GM19463 (cell line): ENCODE data around the gene UBR1.
"Not testable (repeated sequence)": the region's sequence is repeated elsewhere in the genome, so short reads cannot be mapped to it uniquely, and the experiment has no call there.

ENCODE experiments used
- ATAC-seq: cut with Tn5 transposase; IDR thresholded peaks from one replicate; pipeline ENCODE4 v1.9.1; 2021; ENCODE audit warnings: mild to moderate bottlenecking, moderate library complexity; ENCODE audit not compliant: unreplicated experiment

UBR1 gene

DNA sequence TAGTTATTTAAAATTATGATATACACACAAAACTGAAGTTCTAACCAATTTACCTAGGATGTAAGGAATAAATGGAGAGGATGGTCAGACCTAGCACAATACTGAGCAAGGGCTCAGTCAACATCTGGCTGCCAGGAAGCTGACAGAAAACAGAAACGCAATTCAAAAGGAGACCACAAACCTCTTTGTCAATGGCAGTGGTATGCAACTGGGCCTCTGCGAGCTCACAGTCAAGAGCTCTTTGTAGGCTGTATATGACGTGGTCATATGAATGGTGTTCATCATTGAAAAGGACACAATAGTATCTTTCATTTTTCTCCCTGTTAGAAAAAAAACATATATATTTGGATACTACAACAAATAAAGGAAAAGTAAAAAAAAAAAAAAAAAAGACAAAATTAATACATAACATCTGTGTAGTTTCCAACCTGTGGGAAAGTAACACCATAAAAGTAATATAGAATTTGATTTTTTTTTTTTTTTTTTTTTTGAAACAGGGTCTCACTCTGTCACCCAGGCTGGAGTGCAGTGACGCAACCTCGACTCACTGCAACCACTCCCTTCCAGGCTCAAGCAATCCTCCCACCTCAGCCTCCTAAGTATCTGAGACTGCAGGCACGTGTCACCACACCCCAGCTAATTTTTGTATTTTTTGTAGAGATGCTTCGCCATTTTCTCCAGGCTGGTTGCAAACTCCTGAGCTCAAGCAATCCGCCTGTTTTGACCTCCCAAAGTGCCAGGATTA, 37.9 kb downstream of the UBR1 start:
- no peak for ATAC-seq

DNA sequence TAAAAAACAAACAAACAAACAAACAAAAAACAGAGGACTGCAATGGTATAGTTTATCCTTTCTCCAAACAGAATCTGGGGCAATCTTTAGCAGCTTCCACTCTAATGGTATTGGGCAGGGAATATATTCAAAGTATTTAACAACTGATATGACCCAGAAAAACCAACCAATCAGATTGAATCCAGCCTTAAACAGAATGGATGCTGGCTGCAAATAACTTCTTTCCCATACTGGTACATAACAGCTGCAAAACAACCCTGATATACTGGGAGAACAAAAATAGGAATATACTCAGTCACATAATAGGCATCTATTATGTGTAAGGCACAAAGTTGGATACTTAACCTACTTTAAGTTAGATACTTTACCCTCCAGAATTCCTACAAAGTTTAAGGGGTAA, 49.1 kb downstream of the UBR1 start:
- no peak for ATAC-seq

DNA sequence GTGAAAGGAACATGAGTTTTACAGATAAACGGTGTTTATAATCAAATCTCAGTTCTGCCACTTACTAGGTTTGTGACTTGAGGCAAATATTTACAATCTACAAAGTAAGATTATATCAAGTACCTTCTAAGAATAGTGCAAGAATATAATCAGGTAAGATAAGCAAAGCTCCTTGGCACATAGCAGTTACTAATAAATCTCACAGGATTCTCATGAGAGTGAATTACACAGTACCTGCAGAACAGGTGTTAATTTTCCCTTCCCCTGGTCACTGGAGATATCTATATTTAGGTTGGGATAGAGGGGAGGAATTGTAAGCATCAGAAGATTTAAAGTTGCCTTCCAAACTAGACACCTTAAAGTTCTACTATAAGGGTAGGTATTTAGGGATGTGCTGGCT, 53.0 kb downstream of the UBR1 start:
- no peak for ATAC-seq

DNA sequence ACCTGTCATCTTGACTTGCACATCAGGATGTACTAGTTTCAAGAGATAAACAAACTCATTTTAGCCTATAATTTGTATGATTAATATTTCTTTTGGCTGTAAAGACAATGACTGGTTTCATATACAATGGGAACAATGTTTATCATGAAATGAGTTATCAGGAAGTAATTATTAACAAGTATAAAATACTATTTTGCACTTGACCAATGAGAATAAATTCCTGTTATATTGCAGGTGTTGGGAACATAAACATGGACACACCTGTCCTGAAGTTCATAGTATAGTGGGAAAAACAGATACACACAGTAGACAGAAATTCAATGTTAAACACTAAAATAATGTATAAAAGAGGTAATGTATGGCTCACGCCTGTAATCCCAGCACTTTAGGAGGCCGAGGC, 56.9 kb downstream of the UBR1 start:
- ATAC-seq: no peak

DNA sequence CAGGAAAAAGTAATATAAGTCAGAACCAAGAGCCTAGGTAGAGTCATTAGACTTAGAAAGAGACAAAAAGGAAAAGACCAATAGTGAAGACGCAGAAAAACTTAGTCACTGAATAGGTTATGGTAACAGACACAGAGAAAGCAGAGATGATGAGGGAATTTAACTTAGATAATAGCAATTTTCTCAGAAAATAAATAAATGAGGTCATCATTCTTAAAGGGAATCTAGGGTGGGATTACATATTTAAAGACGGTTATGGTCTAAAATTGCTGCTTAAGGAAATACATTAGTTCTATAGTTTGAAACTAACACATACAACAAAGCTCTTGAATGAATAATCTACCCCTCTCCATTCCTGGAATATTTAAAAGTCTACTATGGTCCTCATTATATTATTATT, 59.4 kb downstream of the UBR1 start:
- no peak for ATAC-seq

DNA sequence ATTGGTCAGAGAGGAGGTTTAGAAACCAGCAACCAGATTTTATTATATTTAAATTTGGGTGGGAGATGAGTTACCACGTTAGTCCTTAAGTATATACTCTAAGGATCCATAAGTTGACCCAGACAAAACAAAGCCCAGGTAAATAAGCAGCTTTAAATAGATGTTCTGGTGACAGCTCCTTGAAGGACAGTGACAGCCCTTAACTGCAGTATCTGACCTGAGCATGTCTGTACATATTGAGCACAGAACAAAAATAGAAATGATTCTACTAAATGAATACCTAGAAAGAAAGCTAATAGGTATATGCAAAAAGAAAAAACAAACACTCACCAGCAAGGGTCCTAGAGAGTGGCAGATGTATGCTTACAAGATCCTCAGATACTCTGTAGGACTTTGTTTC, 63.0 kb downstream of the UBR1 start:
- ATAC-seq: no peak

DNA sequence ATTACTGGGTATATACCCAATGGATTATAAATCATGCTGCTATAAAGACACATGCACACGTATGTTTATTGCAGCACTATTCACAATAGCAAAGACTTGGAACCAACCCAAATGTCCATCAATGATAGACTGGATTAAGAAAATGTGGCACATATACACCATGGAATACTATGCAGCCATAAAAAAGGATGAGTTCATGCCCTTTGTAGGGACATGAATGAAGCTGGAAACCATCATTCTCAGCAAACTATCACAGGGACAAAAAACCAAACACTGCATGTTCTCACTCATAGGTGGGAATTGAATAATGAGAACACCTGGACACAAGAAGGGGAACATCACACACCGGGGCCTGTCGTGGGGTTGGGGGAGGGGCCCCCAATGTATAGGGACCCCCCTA, 64.8 kb downstream of the UBR1 start:
- ATAC-seq: not testable (repeated sequence)

DNA sequence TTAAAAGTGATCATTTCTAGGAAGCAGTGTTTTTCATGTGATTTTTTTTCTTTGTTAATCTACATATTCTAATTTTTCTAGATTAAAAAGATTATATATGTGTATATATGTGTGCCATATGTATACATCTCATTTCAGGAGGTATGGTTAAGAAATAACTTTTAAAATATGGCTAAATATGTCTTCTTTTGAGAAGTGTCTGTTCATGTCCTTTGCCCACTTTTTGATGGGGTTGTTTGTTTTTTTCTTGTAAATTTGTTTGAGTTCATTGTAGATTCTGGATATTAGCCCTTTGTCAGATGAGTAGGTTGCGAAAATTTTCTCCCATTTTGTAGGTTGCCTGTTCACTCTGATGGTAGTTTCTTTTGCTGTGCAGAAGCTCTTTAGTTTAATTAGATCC, 70.6 kb downstream of the UBR1 start:
- ATAC-seq: not testable (repeated sequence)

DNA sequence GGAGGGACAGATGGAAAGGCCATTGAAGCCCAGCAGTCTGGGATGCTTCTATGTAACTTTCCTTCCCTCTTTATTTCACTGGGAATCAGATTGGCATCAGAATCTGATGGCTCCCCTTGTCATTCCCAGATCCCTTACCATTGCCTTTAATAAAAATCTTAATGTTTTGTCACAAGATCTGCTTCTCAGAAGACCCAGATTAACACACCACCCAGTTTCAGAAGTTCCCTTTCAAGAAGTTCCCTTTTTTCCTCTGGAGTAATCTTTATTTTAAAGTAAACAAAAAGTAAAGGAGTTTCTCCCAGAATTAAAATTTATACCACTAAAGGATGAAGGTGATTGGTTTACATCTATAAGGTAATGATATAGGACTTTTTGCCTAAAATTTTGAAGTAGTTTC, 76.4 kb downstream of the UBR1 start:
- ATAC-seq: no peak

DNA sequence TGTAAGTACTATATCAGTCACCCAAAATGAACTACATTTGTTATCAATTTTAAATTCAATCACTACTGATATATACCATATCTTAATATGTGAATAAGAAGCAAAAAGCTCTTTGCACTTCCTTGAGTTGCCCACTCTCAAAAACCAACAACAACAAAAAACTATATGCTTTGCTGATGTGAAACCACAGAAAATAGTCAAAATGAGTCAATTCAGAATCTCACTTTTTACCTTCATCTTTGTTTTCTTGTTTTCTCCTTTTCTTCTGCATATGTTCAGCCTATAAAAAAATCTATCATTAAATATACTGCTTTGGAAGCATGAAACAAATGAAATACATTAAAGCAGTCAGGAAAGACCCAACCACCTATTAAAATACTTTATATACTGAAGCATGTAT, 80.7 kb downstream of the UBR1 start:
- no peak for ATAC-seq

DNA sequence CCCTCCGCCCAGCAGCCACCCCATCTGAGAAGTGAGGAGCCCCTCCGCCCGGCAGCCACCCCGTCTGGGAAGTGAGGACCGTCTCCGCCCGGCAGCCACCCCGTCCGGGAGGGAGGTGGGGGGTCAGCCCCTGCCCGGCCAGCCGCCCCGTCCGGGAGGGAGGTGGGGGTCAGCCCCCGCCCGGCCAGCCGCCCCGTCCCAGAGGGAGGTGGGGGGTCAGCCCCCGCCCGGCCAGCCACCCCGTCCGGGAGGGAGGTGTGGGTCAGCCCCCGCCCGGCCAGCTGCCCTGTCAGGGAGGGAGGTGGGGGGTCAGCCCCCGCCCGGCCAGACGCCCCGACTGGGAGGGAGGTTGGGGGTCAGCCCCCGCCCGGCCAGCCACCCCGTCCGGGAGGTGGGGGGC, 91.2 kb downstream of the UBR1 start:
- ATAC-seq: not testable (repeated sequence)

DNA sequence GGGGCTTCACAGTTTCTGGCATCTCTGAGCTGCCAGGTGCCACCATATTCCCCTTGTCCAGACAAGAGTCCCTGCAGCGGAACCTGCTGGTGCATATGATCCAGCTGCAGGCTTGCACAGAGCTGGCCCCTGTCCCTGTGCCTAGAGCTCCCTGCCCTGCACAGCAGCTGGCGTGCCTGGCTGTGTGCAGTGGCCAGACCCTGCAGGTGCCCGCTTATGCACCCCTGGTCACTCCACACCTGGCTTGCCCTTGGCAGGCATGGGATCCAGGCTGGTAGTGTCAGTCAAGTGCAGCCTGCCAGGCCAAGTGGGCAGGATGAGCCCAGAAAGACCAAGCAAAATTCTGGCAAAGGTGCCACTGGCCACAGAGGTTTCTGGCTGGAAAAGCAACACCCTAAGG, 96.6 kb downstream of the UBR1 start:
- no peak for ATAC-seq

DNA sequence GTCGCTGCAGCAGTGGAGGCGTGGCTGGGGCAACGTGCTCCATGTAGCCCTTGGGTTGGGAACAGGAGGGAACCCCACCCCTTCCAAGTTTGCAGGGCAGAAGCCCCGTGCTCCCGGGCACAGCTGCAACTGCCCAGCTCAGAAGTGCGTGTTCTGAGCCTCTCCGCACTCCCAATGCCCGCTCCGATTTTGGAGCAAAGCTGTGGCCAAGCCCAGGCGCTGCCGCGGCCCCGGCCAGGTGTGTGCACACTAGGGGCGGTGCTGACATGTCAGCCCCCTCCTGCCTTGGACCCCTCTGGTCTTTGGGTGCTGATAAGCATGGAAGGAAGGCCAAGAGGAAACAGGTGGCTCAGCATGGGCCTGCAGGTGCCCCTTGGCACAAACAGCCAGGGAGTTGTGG, 97.7 kb downstream of the UBR1 start:
- no peak for ATAC-seq

DNA sequence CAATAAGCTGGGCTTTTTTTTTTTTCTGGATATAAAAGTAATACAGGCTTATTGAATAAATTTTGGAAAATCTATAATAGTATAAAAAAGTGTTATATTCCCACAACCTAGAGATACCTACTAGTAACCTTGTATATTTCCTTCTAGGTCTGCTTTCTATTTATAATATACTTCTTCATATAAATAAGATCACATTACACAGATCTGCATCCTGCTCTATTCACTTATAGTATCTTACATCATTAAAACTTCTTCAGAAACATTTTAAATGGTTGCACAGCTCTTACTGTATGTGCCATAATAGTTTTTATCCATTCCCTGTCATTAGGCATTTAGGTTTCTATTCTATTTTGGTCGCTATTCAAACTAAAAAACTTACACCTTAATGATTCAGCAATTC, 98.3 kb downstream of the UBR1 start:
- ATAC-seq: no peak

DNA sequence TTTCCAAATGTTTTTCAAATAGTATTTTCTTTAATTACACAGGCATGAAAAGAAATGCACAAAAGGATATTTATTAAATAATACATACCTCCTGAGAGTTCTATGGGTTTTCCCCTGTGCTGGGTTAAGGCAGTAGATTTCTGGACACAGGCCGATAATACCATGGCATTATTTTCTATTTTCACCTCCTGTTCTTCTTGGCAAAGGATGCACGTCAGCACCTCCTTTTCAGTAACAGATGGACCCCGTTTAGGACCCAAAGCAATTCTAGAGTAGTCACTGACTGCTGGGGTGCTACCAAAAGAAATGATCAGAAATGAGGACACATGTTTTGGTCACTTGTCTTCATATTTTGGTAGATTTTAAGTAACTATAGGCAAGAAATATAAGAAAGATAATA, 98.8 kb downstream of the UBR1 start:
- ATAC-seq: no peak

DNA sequence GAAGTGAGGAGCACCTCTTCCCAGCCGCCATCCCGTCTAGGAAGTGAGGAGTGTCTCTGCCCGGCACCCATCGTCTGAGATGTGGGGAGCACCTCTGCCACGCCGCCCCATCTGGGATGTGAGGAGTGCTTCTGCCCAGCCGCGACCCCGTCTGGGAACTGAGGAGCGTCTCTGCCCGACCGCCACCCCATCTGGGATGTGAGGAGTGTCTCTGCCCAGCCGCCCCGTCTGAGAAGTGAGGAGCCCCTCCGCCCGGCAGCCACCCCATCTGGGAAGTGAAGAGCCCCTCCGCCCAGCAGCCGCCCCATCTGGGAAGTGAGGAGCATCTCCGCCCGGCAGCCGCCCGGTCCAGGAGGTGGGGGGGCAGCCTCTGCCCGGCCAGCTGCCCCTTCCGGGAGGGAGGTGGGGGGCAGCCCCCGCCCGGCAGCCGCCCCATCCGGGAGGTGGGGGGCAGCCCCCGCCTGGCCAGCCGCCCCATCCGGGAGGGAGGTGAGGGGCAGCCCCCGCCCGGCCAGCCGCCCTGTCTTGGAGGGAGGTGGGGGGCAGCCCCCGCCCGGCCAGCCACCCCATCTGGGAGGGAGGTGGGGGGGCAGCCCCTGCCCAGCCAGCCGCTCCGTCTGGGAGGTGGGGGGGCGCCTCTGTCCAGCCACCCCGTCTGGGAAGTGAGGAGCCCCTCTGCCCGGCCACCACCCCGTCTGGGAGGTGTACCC, 100.8 kb downstream of the UBR1 start:
- not testable (repeated sequence) for ATAC-seq

DNA sequence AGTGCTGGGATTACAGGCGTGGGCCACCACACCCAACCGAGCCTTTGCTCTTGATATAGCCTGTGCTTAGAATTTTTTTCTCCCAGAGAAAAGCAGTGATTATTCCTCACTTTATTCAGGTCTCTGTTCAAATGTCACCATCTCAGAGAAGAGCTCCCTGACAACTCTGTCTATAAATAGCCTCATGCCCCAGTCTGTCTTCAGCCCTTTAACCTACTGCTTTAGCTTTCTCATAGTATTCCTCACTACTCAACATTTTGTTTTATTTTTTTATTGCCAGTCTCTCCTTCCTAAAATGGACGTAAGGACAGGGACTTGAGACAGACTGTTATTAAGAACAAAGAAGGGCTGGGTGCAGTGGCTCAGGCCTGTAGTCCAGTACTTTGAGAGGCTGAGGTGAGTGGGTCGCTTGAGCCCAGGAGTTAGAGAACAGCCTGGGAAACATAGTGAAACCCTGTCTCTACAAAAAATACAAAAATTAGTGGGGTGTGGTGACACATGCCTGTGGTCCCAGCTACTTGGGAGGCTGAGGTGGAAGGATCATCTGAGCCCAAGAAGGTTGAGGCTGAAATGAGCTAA, 106.5 kb downstream of the UBR1 start:
- ATAC-seq: no peak

DNA sequence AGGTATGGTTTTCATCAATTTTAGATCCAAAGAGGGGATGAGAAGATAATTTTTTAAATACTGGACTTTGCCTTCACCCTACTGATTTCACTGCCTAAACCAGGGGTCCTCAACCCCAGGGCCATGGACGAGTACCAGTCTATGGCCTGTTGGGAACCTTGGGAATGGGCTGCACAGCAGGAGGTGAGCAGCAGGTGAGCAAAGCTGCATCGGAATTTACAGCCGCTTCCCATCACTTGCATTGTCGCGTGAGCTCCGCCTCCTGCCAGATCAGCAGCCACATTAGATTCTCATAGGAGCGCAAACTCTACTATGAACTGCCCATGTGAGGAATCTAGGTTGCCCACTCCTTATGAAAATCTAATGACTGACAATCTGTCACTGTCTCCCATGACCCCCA, 109.0 kb downstream of the UBR1 start:
- ATAC-seq: no peak

DNA sequence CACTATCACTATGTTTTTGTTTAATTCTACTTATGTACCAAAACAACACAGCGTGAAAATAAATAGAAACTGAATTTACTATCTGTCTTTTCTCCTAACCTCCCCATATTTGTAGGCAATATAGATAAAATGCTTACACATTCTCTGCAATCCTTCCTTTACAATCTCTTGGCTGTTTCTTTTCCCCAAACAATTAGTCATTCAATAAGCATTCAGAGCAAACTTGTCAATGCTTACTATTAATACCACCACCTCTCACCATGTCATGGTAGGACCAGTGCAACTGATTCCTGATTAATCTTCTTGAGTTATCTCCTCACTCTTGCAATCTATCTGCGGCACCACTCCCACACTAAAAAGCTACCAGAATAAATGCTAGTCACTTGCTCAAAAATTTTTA, 111.3 kb downstream of the UBR1 start:
- ATAC-seq: no peak

DNA sequence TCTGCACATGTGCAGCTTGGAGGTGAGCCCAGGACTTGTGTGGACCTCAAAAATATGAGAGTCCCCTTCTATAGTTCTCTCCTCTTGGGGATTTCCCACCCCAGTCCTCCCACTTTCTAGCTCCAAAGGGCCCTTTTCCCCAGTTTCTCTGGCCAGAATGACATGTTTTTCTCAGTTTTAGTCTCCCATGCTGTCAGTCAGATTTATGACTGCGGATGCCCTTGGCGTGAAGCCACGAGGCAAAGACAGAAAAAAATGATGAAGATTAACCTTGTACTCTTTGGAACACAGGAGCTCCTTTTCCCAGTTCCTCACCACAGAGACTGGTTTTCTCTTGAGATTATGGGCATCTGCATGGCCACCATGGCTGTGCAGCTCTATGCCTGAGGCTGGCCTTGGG, 113.2 kb downstream of the UBR1 start:
- no peak for ATAC-seq

DNA sequence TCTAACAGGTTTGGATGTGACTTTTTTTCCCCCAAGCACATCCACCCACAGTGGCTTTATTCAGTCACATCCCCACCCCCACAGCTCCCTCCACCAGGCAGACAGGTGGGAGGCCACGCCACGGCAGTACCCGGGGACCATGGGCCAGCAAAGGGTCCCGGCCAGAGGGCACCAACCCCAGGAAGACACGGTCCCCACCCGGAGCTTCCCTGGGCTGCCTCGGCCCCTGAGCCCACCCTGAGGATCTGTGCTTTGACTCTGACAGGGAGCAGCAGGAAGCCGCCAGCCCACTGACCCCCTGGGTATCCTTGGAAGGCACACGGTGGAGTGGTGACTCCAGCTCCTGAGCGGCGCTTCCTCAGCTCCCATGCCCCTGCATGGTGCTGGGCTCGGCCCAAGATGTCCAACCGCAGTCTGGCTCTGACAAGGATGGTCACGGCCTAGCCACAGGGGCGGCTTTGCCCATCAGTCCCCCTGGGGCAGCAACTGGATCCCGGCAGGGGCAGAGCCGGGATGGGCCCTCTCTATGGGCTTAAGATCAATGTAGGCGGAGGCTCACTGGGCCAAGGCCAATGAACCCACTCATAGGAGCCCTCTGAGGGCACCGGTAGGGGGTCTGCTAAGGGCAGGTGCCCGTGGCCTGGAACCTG, 119.0 kb downstream of the UBR1 start:
- no peak for ATAC-seq

DNA sequence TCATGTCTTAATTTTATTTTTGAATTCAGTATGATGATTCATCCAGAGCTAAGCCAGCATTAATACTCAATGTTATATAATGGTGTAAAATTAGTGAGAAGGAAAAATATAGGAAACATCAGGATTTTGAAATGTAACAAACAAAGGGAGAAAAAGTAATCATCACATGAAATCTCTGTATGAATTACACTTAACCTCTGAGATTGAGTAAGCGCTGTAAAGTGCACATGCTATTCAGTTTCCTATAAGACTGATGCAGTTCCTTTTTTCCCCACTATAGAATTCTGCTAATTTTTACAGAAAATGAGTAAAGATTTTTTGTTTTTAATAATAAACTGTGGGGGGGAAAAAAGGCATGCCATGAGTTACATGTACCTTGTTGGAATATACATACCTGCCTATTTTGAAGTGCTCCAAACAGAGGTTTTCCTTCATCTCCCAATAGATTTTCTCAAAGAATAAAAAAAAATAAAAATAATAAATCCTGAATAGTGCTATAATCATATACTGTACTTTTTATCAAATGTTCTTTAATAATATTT, 121.3 kb downstream of the UBR1 start:
- ATAC-seq: no peak
